GM18868 (cell line): ENCODE data around the gene GNAL.
"Not testable (repeated sequence)": the region's sequence is repeated elsewhere in the genome, so short reads cannot be mapped to it uniquely, and the experiment has no call there.

ENCODE experiments used
- ATAC-seq: cut with Tn5 transposase; IDR thresholded peaks from one replicate; pipeline ENCODE4 v1.9.1; 2021; ENCODE audit warnings: mild to moderate bottlenecking, moderate library complexity; ENCODE audit not compliant: unreplicated experiment

Gene GNAL

DNA sequence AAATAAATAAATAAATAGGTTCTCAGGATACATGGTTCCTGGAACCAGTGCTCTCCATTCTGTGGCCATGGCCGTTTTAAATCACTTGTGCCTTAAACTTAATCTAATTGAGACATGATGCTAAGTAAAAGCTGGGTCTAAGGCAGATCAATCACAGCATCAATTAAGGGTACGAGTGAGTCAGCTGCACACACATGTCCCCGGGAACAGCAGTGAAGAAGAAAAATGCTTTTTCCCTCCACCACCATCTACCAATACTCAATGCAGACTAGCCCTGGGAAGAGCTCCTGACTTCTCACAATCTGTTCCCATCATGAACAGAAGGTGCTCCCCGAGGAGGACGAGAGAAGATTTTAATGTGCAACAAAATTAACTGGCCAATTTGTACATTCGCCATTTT lies 155.4 kb downstream of the GNAL start:
- ATAC-seq: no peak

DNA sequence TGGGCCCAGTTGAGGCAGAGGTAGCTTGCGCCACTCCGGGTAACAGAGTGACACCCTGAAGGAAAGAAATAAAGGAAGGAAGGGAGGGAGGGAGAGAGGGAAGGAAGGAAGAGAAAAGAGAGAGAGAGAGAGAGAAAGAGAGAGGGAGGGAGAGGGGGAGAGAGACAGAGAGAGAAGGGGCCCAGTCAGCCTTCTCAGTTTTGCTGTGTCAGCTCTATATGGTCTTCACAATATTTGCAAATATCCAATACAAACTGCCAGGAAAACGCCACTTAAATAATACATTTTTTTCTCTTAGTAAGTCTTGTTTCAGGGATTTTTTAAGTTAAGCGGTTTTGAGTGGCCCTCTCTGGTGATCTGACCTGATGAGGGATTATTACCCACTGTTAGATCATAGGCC lies 156.6 kb downstream of the GNAL start:
- no peak for ATAC-seq

DNA sequence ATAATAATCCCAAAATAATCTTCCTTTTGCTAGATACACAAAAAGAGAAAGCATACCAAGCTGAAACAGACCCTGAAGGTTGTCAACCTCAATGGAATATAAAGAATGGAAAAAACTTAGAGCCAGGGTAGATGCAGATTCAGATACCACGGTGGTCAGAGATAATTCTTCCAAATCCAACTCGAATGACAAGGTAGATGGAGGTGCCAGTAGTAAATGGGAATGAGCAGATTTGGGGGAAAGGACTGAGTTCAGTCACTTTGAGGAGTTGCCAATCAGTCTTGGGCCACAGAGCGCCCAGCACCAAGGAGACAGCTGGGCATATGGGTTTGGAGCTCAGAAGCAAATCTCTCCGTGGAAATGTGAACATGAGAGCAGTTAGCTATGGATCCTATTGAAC lies 158.7 kb downstream of the GNAL start:
- ATAC-seq: no peak

DNA sequence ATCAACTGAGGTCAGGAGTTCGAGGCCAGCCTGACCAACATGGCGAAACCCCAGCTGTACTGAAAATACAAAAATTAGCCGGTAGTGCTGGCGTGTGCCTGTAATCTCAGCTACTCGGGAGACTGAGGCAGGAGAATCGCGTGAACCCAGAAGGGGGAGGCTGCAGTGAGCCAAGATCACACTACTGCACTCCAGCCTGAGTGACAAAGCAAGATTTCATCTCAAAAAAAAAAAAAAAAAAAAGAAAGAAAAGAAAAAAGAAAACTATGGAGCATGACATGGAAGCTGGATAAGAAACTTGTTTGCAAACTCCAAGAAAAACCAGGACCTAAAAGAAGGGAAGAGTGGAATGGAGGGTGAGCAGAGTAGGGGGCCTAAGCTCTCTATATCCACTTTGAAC lies 160.2 kb downstream of the GNAL start:
- no peak for ATAC-seq

DNA sequence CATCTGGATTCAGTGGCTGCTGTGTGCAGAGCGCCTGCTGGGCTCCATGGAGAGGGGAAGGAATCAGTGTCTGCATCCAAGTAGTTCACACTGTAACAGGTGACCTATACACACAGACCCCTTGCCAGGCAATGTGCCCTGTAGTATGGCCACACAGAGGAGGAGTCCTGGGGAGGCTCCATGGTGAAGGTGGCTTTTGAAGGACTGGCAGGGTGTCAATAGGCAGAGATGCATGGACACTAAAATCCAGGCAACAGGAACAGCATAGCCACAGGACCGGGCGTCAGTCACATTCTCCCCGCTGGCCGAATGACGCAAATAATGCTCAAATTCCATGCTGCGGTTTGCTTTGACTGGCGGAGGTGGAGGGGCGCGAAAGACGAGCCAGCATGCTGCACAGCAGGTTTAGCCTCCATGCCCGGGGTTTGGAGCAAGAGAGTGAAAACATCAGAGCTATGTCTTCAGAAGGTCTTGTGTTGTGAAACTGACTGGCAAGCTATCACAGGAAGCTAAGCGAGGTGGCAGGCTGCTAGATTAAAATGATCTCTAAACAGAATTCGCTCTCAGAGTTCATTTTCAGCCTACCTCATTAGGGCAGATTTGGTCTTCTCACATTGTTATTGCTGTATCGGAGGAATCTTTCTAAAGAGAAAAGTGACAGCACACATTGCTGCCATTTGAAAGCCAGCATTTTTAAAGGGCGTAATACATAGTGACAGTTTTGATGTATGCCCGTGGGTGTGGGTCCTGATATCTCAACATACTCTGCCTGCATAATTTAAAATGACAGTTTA lies 161.0 kb downstream of the GNAL start:
- ATAC-seq: no peak

DNA sequence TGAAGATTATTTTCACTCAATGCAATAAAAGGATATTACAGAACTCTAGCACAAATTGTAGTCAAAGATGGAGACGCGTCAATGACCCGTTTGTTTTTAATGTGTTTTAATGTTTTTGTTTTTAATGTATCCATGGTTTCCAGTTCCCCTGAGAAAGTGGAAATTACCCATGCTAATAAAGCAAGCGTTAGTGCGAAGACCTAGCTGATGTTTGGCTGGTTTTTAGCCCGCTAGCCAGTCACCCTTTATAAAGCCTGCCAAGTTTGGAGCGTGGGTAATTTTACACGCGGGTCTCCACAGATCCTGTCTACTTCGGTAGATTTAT lies 161.7 kb downstream of the GNAL start:
- ATAC-seq: peak; percentile 29

DNA sequence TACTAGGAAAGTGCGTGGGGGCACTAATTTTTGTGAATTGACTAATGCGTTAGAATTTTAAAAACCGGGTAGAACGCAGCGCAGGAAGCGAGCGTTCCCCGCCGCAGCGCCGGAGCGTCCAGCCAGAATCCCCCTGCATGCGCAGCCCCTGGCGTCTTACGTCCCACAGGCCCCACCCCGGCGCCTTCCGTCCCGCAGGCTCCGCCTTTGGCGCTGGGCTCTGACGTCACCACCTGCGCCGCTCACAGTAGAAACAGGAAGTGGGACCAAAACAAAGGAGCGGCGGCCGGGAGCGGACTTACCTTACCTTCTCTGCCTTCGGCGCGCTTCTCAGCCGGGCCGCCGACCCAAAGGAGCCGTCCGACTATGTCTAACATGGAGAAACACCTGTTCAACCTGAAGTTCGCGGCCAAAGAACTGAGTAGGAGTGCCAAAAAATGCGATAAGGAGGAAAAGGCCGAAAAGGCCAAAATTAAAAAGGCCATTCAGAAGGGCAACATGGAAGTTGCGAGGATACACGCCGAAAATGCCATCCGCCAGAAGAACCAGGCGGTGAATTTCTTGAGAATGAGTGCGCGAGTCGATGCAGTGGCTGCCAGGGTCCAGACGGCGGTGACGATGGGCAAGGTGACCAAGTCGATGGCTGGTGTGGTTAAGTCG lies 162.2 kb downstream of the GNAL start, which contains the start of gene CHMP1B:
TSS of gene CHMP1B (plus strand) at position 268 of the 660 bp plus-strand sequence. CDS start at position 367, 99 bp downstream.
- ATAC-seq: peak; percentile 97

DNA sequence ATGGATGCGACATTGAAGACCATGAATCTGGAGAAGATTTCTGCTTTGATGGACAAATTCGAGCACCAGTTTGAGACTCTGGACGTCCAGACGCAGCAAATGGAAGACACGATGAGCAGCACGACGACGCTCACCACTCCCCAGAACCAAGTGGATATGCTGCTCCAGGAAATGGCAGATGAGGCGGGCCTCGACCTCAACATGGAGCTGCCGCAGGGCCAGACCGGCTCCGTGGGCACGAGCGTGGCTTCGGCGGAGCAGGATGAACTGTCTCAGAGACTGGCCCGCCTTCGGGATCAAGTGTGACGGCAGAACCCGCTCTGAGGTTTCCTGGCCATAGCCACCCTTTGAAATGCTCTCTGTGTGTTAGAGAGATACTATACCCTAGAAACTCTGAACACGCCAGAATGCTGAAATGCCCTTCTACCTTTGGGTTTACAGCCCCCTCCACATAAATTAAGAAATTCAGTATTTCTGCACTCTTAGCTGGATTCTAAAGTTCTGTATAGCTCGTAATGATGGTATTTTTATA lies 162.8 kb downstream of the GNAL start:
- ATAC-seq: no peak

DNA sequence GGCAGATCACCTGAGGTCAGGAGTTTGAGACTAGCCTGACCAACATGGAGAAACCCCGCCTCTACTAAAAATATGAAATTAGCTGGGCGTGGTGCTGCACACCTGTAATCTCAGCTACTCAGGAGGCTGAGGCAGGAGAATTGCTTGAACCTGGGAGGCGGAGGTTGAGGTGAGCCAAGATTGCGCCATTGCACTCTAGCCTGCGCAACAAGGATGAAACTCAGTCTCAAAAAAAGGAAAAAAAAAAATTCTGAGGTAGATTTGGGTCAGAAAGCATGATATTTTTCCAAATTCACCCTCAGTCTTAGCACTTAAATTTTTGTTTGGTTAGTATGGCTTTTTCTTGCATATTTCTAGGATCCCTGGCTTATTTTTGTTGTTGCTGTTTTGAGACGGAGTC lies 165.5 kb downstream of the GNAL start:
- not testable (repeated sequence) for ATAC-seq

DNA sequence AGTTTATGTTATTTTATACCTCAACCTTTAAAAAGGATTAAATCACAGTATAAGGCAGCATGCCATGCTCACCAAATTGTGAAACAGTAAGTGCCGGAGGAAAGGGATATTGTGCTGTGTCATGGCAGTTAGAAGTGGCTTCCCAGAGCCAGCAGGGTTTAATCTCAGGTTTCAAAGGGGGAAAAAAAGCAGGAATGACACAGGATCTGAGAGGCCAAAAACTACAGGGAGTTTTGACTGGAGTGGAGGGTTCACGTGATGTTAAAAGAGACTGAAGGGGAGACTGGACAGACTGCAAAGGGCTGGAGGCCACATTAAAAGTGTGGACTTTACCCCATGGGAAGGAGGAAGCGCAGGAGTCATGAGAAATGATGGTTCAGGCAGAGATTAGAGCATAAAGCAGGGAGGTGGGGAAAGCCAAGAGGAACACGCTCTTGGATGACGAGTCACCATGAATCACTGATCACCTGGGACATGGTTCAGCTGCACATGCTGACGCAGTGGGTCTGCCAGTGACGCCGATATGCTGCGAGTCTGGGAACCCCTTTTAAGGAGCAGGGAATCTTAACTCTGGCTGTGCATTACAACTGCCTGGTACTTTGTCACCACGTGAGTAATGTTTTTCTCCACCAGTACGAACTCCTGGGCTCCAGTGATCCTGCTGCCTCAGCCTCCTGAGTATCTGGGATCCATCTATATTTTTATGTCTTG lies 168.3 kb downstream of the GNAL start:
- ATAC-seq: no peak

DNA sequence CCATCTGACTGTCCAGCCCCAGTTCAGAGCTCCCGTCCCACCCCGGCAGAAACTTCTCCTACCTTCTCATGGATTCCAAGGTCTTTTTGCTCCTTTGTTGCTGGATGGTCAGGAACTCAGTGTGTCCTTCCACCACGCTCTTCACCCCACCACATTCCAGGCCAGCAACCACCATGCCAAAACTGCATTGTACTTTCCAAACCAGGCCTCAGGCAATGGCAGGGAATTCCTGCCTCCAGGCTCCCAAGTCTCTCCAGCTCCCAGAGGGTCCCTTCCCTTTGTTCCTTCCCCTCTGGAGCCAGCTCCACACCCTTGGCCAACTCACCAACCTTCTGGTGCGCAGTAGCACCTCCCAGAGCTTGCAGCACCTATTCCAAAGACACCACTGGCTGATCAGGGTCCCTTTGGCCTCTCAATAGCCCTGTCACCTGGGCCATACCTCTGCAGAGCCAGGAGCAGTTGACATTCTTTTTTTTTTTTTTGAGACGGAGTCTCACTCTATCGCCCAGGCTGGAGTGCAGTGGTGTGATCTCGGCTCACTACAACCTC lies 170.3 kb downstream of the GNAL start:
- no peak for ATAC-seq

DNA sequence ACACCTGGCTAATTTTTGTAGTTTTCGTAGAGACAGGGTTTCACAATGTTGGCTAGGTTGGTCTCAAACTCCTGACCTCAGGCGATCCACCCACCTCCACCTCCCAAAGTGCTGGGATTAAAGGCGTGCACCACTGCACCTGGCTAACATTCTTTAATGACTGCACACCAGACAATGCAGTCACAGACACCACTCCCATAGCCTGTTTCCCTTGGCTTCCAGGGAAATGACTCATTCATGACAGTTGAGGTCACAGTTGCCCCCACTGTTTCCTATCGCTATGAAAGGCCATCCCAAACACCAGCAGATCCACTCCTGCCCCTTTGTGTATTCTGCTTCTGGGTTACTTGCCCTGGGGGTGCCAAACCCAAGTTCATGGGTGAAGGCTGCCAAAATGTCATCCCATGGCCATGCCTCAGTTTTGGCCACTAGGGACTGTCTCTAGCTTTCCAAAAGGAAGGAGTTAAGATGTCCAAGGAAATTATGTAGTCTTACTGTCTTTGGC lies 170.9 kb downstream of the GNAL start:
- no peak for ATAC-seq

DNA sequence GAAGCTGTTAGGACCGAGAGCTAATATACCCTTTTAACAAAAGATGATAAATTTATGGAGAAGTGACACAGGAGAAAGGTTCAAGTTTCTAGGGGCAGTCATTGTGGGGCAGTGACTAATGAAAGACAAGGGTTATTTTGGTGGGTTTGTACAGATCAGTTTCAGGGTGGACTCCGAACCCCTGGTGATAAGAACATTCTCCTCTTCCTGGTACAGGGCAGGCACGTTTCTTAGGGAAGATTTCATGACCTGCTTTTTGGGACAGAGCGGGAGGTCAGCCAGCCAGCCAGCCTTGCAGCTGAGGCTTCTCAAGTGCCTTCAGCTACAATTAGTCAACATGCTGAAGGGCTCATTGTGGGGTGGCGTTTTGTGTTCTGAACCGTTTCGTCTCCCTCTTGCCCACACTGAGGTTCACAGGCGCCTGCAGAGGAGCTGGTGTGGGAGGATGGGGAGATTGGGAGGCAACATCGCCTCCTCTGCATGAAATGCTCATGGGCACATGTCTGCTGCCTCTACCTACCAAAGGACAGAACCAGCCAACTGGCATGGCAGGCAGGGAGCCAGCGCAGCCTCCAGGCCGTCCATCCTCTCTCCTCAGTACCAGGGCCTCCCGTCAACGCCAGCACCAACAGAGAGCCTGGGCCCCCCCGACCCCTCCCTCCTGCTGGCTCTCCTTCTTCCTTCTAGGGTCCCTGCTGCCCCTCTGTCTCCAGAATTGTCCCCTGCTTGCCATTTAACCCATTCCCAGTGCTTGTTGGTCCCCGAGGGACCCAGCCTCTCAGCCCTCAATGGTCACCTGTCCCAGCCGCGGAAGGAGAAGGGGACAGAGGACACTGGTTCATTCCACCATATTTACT lies 171.8 kb downstream of the GNAL start:
- no peak for ATAC-seq

DNA sequence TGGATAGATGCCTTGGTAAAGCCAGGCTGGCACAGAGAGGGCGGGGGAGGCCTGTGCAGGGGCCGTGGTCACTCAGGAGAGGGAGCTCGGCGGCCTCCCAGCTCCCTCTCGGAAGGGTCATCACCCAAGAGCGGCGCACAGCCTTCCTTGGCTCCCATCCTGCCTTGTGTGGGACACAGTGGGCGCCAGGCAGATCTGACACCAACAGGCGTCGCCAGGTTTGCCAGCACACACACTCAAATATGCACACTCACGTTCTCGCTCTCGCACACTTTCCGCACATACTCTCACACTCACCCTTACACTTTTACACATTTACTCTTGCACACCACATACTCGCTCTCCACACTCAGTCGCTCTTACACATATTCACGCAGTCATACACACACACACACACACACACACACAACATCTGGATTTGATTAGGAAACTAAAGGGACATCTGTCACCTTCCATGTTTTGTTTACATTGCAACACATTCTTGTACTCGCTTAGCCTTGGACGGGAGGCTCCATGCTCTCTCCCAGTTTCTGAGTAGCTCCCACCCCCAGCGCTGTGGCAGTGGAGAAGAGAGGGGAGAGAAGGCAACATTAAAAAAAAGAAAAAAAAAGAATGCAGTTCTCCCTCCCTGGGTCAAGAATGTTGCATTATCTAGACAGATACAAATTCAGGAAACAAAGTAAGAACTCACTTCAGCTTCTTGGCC lies 172.7 kb downstream of the GNAL start:
- no peak for ATAC-seq

DNA sequence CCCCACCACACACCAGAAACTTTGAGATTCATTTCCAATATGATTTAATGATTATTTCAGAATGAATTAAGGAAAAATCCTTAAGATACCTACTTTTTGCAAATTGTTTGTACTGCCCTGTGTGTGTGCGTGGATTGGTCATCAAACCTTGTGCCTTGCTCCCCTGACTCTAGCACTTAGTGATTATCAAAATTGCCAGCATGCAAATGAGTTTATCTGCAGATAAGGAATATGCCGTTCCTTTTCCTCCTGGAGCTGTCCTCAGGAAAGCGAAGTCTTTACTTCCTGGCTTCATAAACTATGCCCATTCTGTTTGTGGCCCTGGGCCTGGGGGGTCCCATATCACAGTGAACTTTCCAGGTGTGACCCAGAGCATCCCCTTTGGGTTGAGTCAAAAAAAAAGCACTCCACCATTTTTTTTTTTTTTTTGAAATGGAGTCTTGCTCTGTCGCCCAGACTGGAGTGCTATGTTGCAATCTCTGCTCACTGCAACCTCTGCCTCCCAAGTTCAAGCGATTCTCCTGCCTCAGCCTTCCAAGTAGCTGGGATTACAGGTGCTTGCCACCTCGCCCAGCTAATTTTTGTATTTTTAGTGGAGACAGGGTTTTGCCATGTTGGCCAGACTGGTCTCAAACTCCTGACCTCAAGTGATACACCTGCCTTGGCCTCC lies 173.5 kb downstream of the GNAL start:
- no peak for ATAC-seq

DNA sequence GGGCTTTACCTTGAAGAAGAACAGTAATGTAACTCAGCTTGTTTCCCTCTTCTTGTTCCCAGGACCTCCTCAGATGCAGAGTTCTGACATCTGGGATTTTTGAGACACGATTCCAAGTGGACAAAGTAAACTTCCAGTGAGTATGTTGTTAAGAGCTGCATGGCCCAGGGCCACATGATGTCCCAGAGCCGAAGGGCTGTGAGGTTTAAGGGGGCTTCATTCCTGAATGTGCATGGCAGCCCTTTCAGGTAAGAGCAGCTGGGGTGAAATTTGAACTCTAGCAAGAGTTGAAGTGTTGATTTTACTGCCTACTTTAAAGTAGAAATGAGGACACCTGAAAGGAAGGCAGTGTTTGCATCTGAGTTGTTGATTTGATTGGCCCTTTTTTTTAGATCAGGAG lies 175.4 kb downstream of the GNAL start:
- ATAC-seq: no peak

DNA sequence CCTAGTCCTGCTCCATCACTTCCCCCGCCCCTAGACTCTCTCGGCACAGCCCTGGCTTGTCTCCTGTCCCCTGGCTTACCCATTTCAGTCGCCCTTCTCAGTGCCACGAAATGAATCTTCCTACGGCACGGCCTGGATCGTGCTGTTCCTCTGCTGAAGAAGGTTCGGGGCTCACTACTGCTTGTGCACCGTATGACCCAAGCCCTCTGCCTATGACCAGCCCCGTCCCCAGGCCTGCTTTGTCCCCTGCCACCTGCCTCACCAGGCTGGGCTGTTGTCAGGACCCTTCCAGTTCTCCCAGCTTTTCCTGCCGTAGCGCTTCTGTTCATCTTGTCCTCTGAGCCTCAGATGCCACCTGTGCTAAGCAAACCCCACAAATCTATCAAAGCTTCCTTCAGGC lies 176.0 kb downstream of the GNAL start:
- ATAC-seq: no peak

DNA sequence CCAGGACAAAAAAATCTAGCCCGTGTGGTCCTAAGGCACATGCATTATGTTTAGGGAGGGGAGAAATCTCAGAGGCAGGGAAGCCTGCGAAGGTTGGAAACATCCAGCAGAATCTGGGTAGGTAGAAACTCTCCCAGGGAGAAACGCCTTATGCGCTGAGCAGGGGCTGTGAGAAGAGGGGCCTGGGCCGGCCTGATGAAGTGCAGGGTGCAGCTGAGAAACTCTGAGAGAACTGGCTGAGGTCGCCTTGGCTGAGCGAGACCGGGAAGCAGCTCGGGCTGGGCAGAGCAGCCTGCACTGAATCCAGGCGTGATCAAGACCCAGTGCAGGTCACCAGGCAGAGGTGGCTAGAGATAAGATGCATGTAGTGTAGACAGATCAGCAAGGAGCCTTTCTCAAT lies 177.3 kb downstream of the GNAL start:
- no peak for ATAC-seq

DNA sequence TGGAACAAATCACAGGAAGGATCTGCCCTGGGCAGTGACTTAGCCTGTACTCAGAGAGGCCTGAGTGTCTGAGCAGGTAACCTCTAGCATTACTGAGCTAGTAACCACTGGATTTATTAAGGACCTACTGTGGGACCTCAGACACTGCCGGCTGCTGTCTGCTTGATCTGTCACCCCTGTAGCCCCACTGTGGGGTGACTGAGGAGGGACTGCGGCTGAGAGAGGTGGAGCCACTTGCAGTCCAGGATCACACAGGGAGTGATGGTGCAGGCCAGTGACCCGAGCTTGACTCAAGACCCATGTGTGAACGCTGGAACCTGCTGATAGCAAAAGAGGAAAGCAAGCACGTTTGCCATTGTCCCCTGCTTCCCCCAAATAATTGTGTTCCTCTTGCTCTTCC lies 177.7 kb downstream of the GNAL start:
- no peak for ATAC-seq
